GM23338 (cell line): ENCODE measurements around the gene YIF1A. TPM values are rescaled to one million over a fixed set of nuclear protein-coding genes. Genes with fewer than 3 reads are reported as not detected.

ENCODE experiments used
- ATAC-seq: fragments of 200-7000 bp; cut with Tn5 transposase; 3 replicates; pipeline ENCODE4 v1.9.1; 2020
- DNase-seq: peaks from one replicate; pipeline ENCODE4 v3.0.0-alpha.2; 2015; ENCODE audit warnings: low spot score
- H2AFZ ChIP-seq: fragments of 200-600 bp; sonication (generic); 2 replicates; pipeline ENCODE4 v1.8.0; 2016; ENCODE audit warnings: antibody characterized with exemption, mild to moderate bottlenecking, moderate library complexity
- H3F3A ChIP-seq: fragments of 200-600 bp; sonication (generic); replicated peaks from 2 replicates; pipeline ENCODE4 v1.8.0; 2017; ENCODE audit warnings: antibody characterized with exemption, mixed run types, low read depth
- H3K27ac ChIP-seq: fragments of 200-600 bp; sonication (generic); 2 replicates; pipeline ENCODE4 v1.6.1; 2016; ENCODE audit warnings: low read depth
- H3K27me3 ChIP-seq: fragments of 200-600 bp; sonication (generic); 2 replicates; pipeline ENCODE4 v1.8.0; 2016; ENCODE audit warnings: mild to moderate bottlenecking, mixed run types, moderate library complexity; ENCODE audit not compliant: insufficient read depth
- H3K36me3 ChIP-seq: fragments of 200-600 bp; sonication (generic); 2 replicates; pipeline ENCODE4 v1.8.0; 2016; ENCODE audit warnings: mild to moderate bottlenecking; ENCODE audit not compliant: insufficient read depth
- H3K4me1 ChIP-seq: fragments of 200-600 bp; sonication (generic); 2 replicates; pipeline ENCODE4 v1.8.0; 2016; ENCODE audit warnings: mild to moderate bottlenecking, moderate library complexity; ENCODE audit not compliant: insufficient read depth
- H3K4me2 ChIP-seq: fragments of 200-600 bp; sonication (generic); 2 replicates; pipeline ENCODE4 v1.7.1; 2017; ENCODE audit warnings: mixed run types
- H3K4me3 ChIP-seq: fragments of 200-600 bp; sonication (generic); 2 replicates; pipeline ENCODE4 v1.6.1; 2016; ENCODE audit warnings: mixed run types
- H3K79me2 ChIP-seq: fragments of 200-600 bp; sonication (generic); replicated peaks from 2 replicates; pipeline ENCODE4 v1.8.0; 2017; ENCODE audit warnings: mild to moderate bottlenecking; ENCODE audit not compliant: insufficient read depth
- H3K9me2 ChIP-seq: fragments of 200-600 bp; sonication (generic); 2 replicates; pipeline ENCODE4 v1.8.0; 2017; ENCODE audit not compliant: insufficient read depth
- H4K20me1 ChIP-seq: fragments of 200-600 bp; sonication (generic); replicated peaks from 2 replicates; pipeline ENCODE4 v1.8.0; 2017; ENCODE audit warnings: mild to moderate bottlenecking; ENCODE audit not compliant: insufficient read depth
- H3K27ac Mint-ChIP-seq: 2 replicates; pipeline ENCODE4 v1.8.0; 2020; ENCODE audit warnings: inconsistent platforms, mild to moderate bottlenecking, moderate library complexity, mixed read lengths
- H3K27me3 Mint-ChIP-seq: 3 replicates; pipeline ENCODE4 v1.8.0; 2022; ENCODE audit warnings: low read depth, mild to moderate bottlenecking, moderate library complexity, mixed read lengths, inconsistent platforms; ENCODE audit not compliant: insufficient read depth, poor library complexity
- H3K36me3 Mint-ChIP-seq: 3 replicates; pipeline ENCODE4 v1.8.0; 2021; ENCODE audit warnings: low read depth, mild to moderate bottlenecking, inconsistent platforms, moderate library complexity, mixed read lengths
- H3K4me1 Mint-ChIP-seq: 3 replicates; pipeline ENCODE4 v1.8.0; 2020; ENCODE audit warnings: mild to moderate bottlenecking, inconsistent platforms, mixed read lengths
- H3K4me3 Mint-ChIP-seq: 3 replicates; pipeline ENCODE4 v1.8.0; 2021; ENCODE audit warnings: moderate library complexity, mild to moderate bottlenecking, inconsistent platforms, mixed read lengths
- H3K9me3 Mint-ChIP-seq: 3 replicates; pipeline ENCODE4 v1.8.0; 2020; ENCODE audit warnings: moderate library complexity, mild to moderate bottlenecking, inconsistent platforms, mixed read lengths
- CREB1 ChIP-seq: fragments of 250-450 bp; sonication (Bioruptor Pico); IDR thresholded peaks from 2 replicates; pipeline ENCODE4 v1.5.0; 2020; ENCODE audit warnings: low read depth, mild to moderate bottlenecking, moderate library complexity
- CTCF ChIP-seq, 2 experiments: fragments of 200-600 bp in 1 of 2; sonication (generic) in 1 of 2; conservative IDR thresholded peaks; 2 replicates each; pipeline versions ENCODE4 v1.5.1 to v1.6.1; 2016 to 2017; ENCODE audit warnings: antibody characterized with exemption in 2 of 2, low read depth in 2 of 2, mild to moderate bottlenecking in 2 of 2, moderate library complexity in 1 of 2
- ETS1 ChIP-seq: IDR thresholded peaks from 2 replicates; pipeline ENCODE4 v1.6.1; 2016; ENCODE audit warnings: antibody characterized with exemption
- EZH2 ChIP-seq: fragments of 200-600 bp; sonication (generic); IDR thresholded peaks from one replicate; pipeline ENCODE4 v1.8.0; 2017; ENCODE audit warnings: antibody characterized with exemption, mild to moderate bottlenecking, low read depth; ENCODE audit not compliant: unreplicated experiment
- EZH2phosphoT487 ChIP-seq: fragments of 200-600 bp; sonication (generic); IDR thresholded peaks from one replicate; pipeline ENCODE4 v1.8.1; 2018; ENCODE audit warnings: antibody characterized with exemption; ENCODE audit not compliant: unreplicated experiment
- JUNB ChIP-seq: IDR thresholded peaks from one replicate; pipeline ENCODE4 v1.6.1; 2016; ENCODE audit warnings: antibody characterized with exemption; ENCODE audit not compliant: unreplicated experiment
- NANOG ChIP-seq: IDR thresholded peaks from 2 replicates; pipeline ENCODE4 v1.6.1; 2016; ENCODE audit warnings: antibody characterized with exemption, borderline replicate concordance
- POLR2AphosphoS5 ChIP-seq: IDR thresholded peaks from 2 replicates; pipeline ENCODE4 v1.6.1; 2016; ENCODE audit warnings: antibody characterized with exemption, low read depth
- REST ChIP-seq: IDR thresholded peaks from one replicate; pipeline ENCODE4 v1.6.1; 2018; ENCODE audit warnings: antibody characterized with exemption; ENCODE audit not compliant: unreplicated experiment
- STAT1 ChIP-seq: IDR thresholded peaks from one replicate; pipeline ENCODE4 v1.6.1; 2016; ENCODE audit warnings: antibody characterized with exemption; ENCODE audit not compliant: unreplicated experiment
- ZNF114 ChIP-seq: fragments of 250-450 bp; sonication (Bioruptor Pico); IDR thresholded peaks from 2 replicates; pipeline ENCODE4 v1.5.0; 2020; ENCODE audit warnings: mild to moderate bottlenecking, moderate library complexity
- ZNF331 ChIP-seq: fragments of 250-450 bp; sonication (Bioruptor Pico); IDR thresholded peaks from 2 replicates; pipeline ENCODE4 v1.5.0; 2020; ENCODE audit warnings: low read depth, mild to moderate bottlenecking, moderate library complexity
- ZNF462 ChIP-seq: fragments of 250-450 bp; sonication (Bioruptor Pico); IDR thresholded peaks from 2 replicates; pipeline ENCODE4 v1.5.0; 2020; ENCODE audit warnings: mild to moderate bottlenecking, moderate library complexity
- polyA plus RNA-seq: library from polyadenylated mRNA; unstranded; fragments of >200 nt; fragmentation: Nextera tagmentation; extraction: Ambion mirVana; gene quantifications from 2 replicates; pipeline ENCODE4 v1.2.1, GENCODE V29; 2016
- total RNA-seq: library from RNA; depleted of rRNA; stranded (reverse); fragments of >200 nt; shearing (Covaris generic); gene quantifications from 2 replicates; pipeline ENCODE4 v1.2.3, GENCODE V29; 2014

The YIF1A gene
- total and polyA plus RNA-seq, 2 experiments from 2014 or later = 75.6 to 87.0 TPM

- no peak overlapping the region for H3K27ac ChIP-seq
- peaks cover 9% of the 10 kb centered on the region for H3K4me1 ChIP-seq
- H2AFZ ChIP-seq = no peak overlapping the region
- H3K36me3 ChIP-seq = 0 out of 2 replicates have a peak, but pooled peaks cover 9% of the 10 kb centered on the region
- peaks cover 15% of the 10 kb centered on the region for H3F3A ChIP-seq
- no peaks in the 10 kb centered on the region for H3K9me2 ChIP-seq
- no peak overlapping the region for H3K4me3 Mint-ChIP-seq
- no peaks in the 10 kb centered on the region for H3K27me3 ChIP-seq
- peaks cover 11% of the 10 kb centered on the region; the same call in 1 of the 2 replicates for H3K79me2 ChIP-seq
- no peak overlapping the region for H3K27ac Mint-ChIP-seq
- no peak for DNase-seq
- peaks cover 43% of the 10 kb centered on the region for H3K36me3 Mint-ChIP-seq
- peaks cover 8% of the 10 kb centered on the region; the same call in 1 of the 2 replicates for H4K20me1 ChIP-seq
- no peak for TF ChIP-seq EZH2phosphoT487
- TF ChIP-seq ETS1 = no peak
- TF ChIP-seq JUNB = no peak
- no peak for TF ChIP-seq ZNF462 (CRISPR knock-in tag)
- no peak for TF ChIP-seq STAT1
- TF ChIP-seq EZH2 = no peak
- no peak for TF ChIP-seq CREB1
- no peak for TF ChIP-seq REST
- no peak for TF ChIP-seq POLR2AphosphoS5
- TF ChIP-seq CTCF (conservative IDR thresholded peaks at IDR 0.05; ENCODE audit: low read depth in 2 of 2) = no peak
- no peak for TF ChIP-seq NANOG
- no peak for TF ChIP-seq ZNF331 (CRISPR knock-in tag)
- no peak for TF ChIP-seq ZNF114 (CRISPR knock-in tag)
- ATAC-seq = no peak
- H3K4me1 Mint-ChIP-seq = peaks cover 14% of the 10 kb centered on the region
- no peak overlapping the region for H3K4me2 ChIP-seq
- H3K27me3 Mint-ChIP-seq = peaks cover 12% of the 10 kb centered on the region
- H3K9me3 Mint-ChIP-seq = no peaks in the 10 kb centered on the region
- no peak overlapping the region for H3K4me3 ChIP-seq
These were observed 26.8 kb downstream of the YIF1A start for GRCh38 chr11:66262191-66262590.
